ENCODE results near the gene PARD3. TPM values are rescaled to one million over a fixed set of nuclear protein-coding genes. Genes with fewer than 3 reads are reported as not detected.

PARD3 gene
- total and polyA plus RNA-seq, 10 of the 15 experiments (the other 5 are each of a cell fraction or from before 2014, with no cell fraction given): 2.6 to 43.1 (median 13.9) TPM

DNA sequence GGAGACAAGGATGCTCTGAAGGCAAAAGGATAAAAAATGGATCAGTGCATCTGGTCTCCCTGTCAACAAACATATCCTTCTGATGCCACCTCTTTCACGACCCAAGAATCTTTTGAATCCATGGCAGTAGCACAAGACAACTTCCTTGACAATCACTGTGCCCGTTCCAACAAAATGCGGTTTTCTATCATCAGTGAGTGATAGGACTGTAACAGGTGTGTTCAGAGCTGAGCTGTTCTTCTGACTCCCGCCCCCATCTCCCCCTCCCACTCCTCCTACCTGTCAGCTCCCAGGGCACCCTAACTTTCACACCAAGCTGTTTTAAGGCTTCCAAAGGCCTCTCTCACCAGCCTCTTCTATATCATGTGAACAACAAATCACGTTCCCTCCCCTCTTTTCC, 74.8 kb downstream of the PARD3 start (continued):
- TF ChIP-seq IKZF2 (IDR thresholded peaks at IDR 0.05): no peak
- TF ChIP-seq BHLHE40 (IDR thresholded peaks at IDR 0.05; ENCODE audit: borderline replicate concordance in 1 of 2, low read depth in 2 of 2, low read length in 1 of 2): no peak
- no peak for TF ChIP-seq HDAC6 (IDR thresholded peaks at IDR 0.05; ENCODE audit: unreplicated experiment)

DNA sequence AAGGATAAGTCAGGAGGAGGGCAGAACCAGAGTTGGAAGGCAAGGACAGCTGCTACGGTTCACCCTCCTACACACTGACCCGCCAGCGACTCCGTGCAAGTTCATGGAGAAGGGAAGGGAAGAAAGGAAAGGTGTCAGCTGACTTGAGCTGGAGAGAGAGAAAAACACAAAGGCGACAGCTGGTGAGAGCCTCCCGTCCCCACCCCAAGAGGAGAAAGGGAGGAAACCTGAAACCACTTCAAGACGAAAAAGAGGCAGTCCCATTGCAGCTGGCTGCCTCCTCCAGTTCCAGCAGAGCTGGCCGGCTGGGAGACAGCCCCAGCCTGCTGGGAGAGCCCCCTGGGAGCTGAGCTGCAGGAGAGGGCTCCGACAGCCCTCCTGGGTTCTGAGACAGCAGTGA, 75.2 kb downstream of the PARD3 start:
- ChIA-PET POLR2A (interaction anchor here (0.7 to 2.0 kb wide), 7 partner anchors 12 to 69 kb away, joined by 3 to 4 read pairs (median 3); no protein-coding TSS in a partner anchor), CTCF (interaction anchor here (0.7 to 7.7 kb wide), 4 partner anchors 8 to 70 kb away, joined by 3 to 54 read pairs (median 19); no protein-coding TSS in a partner anchor), RAD21 (ENCODE audit: unreplicated experiment) (interaction anchor here (0.8 to 3.5 kb wide), 8 partner anchors 12 to 135 kb away, joined by 3 to 18 read pairs (median 4); no protein-coding TSS in a partner anchor), SMC1A (ENCODE audit: uncharacterized antibody, unreplicated experiment) (interaction anchor here (0.7 to 7.3 kb wide), 8 partner anchors 8 to 68 kb away, joined by 3 to 56 read pairs (median 11); no protein-coding TSS in a partner anchor)
- 40% methylated on average over 9 of the region's 9 CpGs for WGBS (ENCODE audit: insufficient coverage, insufficient replicate concordance, low lambda C conversion rate, missing lambda C conversion rate)
- FAIRE-seq (no peak), DNase-seq (ENCODE audit: low read depth, low spot score) (no peak), ATAC-seq (peak; percentile 28)
- H3K4me1 ChIP-seq (ENCODE audit: control insufficient read depth, insufficient read depth, low read length): no peaks in the 10 kb centered on the region
- H3K27me3 ChIP-seq (replicated peaks in 1 of 2; ENCODE audit: control insufficient read depth in 2 of 2, insufficient read depth in 2 of 2, low read length in 1 of 2): peaks cover 0 to 11% of the 10 kb centered on the region in 2 experiments; a peak in 2 of 4 replicates
- TF ChIP-seq, protein P1, sequence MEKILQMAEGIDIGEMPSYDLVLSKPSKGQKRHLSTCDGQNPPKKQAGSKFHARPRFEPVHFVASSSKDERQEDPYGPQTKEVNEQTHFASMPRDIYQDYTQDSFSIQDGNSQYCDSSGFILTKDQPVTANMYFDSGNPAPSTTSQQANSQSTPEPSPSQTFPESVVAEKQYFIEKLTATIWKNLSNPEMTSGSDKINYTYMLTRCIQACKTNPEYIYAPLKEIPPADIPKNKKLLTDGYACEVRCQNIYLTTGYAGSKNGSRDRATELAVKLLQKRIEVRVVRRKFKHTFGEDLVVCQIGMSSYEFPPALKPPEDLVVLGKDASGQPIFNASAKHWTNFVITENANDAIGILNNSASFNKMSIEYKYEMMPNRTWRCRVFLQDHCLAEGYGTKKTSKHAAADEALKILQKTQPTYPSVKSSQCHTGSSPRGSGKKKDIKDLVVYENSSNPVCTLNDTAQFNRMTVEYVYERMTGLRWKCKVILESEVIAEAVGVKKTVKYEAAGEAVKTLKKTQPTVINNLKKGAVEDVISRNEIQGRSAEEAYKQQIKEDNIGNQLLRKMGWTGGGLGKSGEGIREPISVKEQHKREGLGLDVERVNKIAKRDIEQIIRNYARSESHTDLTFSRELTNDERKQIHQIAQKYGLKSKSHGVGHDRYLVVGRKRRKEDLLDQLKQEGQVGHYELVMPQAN (conservative IDR thresholded peaks at IDR 0.05): no peak
- no peak for TF ChIP-seq CREM (IDR thresholded peaks at IDR 0.05; ENCODE audit: low read depth)
- no peak for TF ChIP-seq RCOR1 (conservative IDR thresholded peaks at IDR 0.05; ENCODE audit: low read depth, low read length)
- TF ChIP-seq NBN (IDR thresholded peaks at IDR 0.05): no peak
- TF ChIP-seq IKZF1 (conservative IDR thresholded peaks at IDR 0.05): peak; percentile 50; the same call in 1 of the 2 replicates
- TF ChIP-seq IKZF2 (IDR thresholded peaks at IDR 0.05): 0 out of 4 replicates have a peak, but pooled peaks have one; percentile 11 to 21
- no peak for TF ChIP-seq FOS (IDR thresholded peaks at IDR 0.05; ENCODE audit: borderline replicate concordance, extremely low read depth, insufficient read length)
- H3K4me3 ChIP-seq: no peak overlapping the region
- H3K9me3 ChIP-seq (replicated peaks; ENCODE audit: control insufficient read depth, insufficient read depth, low read length): no peaks in the 10 kb centered on the region
- no peaks in the 10 kb centered on the region for H3K36me3 ChIP-seq (ENCODE audit: control insufficient read depth in 2 of 2, insufficient read depth in 2 of 2, low read length in 1 of 2)
- no peak overlapping the region for H2AFZ ChIP-seq (ENCODE audit: control insufficient read depth, low read depth, low read length)
- BruUV-seq (replicated peaks): no TSS peak
- no peak overlapping the region for H3K9ac ChIP-seq (ENCODE audit: control insufficient read depth, insufficient read depth, low read length)
- intact Hi-C loops (cut with micrococcal nuclease; ENCODE audit: unreplicated experiment) (no loop called here), in situ Hi-C loops (cut with MboI) (no loop called here)
- H3K79me2 ChIP-seq (ENCODE audit: control insufficient read depth, insufficient read depth, low read length): no peaks in the 10 kb centered on the region
- no peak overlapping the region for H3K27ac ChIP-seq (ENCODE audit: control insufficient read depth, insufficient read depth)
- H3K4me2 ChIP-seq (ENCODE audit: control insufficient read depth, insufficient read depth): no peak overlapping the region
- no peaks in the 10 kb centered on the region for H4K20me1 ChIP-seq (ENCODE audit: control insufficient read depth, insufficient read depth)

All from GM12878 (cell line).